ENCODE data around the gene MYO1D.

Gene MYO1D

DNA sequence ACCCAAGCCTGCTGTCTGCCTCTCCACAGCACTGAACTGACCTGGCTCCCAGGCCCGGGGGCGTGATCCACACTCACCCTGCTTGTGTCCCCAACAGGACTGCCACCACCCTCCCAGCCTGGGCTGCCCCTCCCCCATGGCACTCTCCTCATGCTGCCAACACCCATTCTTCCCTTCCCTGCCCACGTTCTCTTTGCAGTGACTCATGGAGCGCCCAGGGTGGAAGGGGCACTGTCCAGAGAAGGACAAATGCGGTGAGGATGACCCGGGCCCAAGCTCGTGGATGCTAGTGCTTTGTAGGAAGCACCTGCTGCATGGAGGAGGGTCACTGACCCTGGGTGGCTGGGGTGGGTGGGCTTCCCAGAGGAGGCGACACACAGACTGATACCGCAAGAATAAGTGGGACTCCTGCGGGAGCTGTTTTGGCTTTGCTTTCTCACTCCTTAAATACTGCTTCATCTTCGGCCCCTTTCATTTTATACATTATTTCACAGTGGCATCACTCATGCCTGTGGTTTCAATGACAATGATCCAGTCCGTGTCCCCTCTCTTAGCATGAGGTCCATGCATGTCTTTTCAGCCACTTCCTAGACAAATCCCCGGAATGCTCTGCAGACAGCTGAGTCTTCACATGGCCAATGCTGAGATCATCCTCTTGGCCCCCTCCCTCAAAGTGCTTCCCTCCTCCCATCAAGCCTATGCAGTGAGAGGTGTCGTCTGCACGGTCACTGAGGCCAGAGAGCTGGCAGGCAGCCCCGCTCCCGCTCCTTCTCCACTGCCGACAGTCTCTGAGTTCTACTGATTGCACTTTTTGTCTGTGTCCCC lies 372.5 kb downstream of the MYO1D start:
- no peak for DNase-seq (ENCODE audit: low spot score)
- TF ChIP-seq, protein P1, sequence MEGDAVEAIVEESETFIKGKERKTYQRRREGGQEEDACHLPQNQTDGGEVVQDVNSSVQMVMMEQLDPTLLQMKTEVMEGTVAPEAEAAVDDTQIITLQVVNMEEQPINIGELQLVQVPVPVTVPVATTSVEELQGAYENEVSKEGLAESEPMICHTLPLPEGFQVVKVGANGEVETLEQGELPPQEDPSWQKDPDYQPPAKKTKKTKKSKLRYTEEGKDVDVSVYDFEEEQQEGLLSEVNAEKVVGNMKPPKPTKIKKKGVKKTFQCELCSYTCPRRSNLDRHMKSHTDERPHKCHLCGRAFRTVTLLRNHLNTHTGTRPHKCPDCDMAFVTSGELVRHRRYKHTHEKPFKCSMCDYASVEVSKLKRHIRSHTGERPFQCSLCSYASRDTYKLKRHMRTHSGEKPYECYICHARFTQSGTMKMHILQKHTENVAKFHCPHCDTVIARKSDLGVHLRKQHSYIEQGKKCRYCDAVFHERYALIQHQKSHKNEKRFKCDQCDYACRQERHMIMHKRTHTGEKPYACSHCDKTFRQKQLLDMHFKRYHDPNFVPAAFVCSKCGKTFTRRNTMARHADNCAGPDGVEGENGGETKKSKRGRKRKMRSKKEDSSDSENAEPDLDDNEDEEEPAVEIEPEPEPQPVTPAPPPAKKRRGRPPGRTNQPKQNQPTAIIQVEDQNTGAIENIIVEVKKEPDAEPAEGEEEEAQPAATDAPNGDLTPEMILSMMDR (IDR thresholded peaks at IDR 0.05; ENCODE audit: extremely low read depth, insufficient read depth, missing control alignments) = no peak
- in situ Hi-C loops (cut with MboI; ENCODE audit: low pct_unique_long_range_greater_than_20kb, low sequenced_read_pairs, unreplicated experiment) = no loop called here

DNA sequence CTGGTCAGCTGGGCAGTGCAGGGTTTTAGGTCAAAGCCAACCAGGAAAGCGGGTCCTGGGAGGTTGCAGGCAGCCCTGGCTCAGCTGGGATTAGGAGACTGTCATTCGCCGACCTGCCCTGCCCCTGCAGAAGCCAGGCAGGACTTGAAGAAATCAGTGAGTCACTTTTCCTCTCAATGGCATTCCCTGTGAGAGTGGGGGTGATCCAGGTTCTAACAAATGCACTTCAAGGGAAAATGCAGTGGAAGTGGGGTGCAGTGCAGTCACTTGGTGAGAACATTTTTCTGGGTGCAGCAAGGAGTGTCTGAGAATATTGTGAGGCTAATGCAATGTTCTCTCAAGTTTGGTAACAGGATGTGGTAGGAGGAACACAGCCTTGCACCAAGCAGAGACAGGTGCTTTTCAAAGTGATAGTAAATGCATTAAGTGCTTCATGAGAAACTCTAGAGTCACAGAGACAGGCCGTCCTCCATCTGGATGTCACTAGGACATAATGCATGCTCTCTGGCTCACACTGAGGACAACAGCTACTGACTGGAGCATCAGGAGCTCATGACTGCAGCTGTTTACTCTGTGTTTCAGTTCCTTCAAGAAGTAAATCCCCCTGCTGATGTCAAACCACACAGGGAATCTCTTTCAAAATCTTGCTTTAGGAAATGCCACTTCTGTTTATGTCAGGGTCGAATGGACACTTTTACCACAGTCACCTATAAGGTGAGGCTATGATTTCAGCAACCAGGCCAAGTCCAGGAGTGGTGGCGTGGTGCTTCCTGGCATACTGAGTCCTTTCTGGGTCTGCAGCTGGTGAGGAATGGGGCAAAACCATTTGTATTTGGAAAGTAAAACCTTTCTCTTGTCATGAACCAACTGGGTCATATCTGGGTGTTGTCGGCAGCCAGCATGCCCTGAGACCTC lies 373.4 kb downstream of the MYO1D start:
- TF ChIP-seq, protein P1 (IDR thresholded peaks at IDR 0.05; ENCODE audit: extremely low read depth, insufficient read depth, missing control alignments) = no peak
- in situ Hi-C loops (cut with MboI; ENCODE audit: low pct_unique_long_range_greater_than_20kb, low sequenced_read_pairs, unreplicated experiment) = no loop called here
- peak; percentile 84 for DNase-seq (ENCODE audit: low spot score)

DNA sequence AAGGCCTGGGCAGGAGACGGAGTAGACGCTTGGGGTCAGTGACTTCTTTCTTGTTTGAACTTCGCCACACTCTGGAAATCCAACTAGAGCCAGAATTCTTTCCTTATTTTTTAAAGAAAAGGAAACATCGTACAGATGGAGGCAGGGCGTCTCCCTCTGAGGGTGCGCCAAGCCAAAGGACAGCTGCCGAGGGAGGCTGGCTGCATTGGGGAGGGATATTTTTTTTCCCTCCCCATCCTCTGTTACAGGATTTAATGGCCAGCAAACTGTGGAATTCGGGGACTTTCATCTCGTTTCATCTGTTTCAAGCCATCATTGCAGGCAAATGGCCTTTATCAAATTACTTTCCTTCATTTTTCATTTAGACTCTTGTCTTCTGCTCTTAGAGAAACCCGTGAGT lies 374.2 kb downstream of the MYO1D start:
- TF ChIP-seq, protein P1 (IDR thresholded peaks at IDR 0.05; ENCODE audit: extremely low read depth, insufficient read depth, missing control alignments) = no peak
- in situ Hi-C loops (cut with MboI; ENCODE audit: low pct_unique_long_range_greater_than_20kb, low sequenced_read_pairs, unreplicated experiment) = no loop called here
- no peak for DNase-seq (ENCODE audit: low spot score)

- TF ChIP-seq, protein P1 (IDR thresholded peaks at IDR 0.05; ENCODE audit: extremely low read depth, insufficient read depth, missing control alignments) = no peak
- DNase-seq (ENCODE audit: low spot score) = no peak
- in situ Hi-C loops (cut with MboI; ENCODE audit: low pct_unique_long_range_greater_than_20kb, low sequenced_read_pairs, unreplicated experiment) = no loop called here
These were observed 374.9 kb downstream of the MYO1D start for GRCh38 chr17:32502013-32502412.

- in situ Hi-C loops (cut with MboI; ENCODE audit: low pct_unique_long_range_greater_than_20kb, low sequenced_read_pairs, unreplicated experiment) = loop anchor here (25.0 kb wide), 1 partner anchor 114 kb away; no protein-coding TSS in a partner anchor
- TF ChIP-seq, protein P1 (IDR thresholded peaks at IDR 0.05; ENCODE audit: extremely low read depth, insufficient read depth, missing control alignments) = no peak
- no peak for DNase-seq (ENCODE audit: low spot score)
These were observed 378.5 kb downstream of the MYO1D start for GRCh38 chr17:32498391-32498790.

GRCh38 chr17:32497431-32498205 lies 379.3 kb downstream of the MYO1D start:
- in situ Hi-C loops (cut with MboI; ENCODE audit: low pct_unique_long_range_greater_than_20kb, low sequenced_read_pairs, unreplicated experiment) = loop anchor here (25.0 kb wide), 1 partner anchor 115 kb away; no protein-coding TSS in a partner anchor
- DNase-seq (ENCODE audit: low spot score) = no peak
- TF ChIP-seq, protein P1 (IDR thresholded peaks at IDR 0.05; ENCODE audit: extremely low read depth, insufficient read depth, missing control alignments) = peak; percentile 18

All from GM13977 (cell line).